ENCODE data around the gene NRIP1.

Gene NRIP1

DNA sequence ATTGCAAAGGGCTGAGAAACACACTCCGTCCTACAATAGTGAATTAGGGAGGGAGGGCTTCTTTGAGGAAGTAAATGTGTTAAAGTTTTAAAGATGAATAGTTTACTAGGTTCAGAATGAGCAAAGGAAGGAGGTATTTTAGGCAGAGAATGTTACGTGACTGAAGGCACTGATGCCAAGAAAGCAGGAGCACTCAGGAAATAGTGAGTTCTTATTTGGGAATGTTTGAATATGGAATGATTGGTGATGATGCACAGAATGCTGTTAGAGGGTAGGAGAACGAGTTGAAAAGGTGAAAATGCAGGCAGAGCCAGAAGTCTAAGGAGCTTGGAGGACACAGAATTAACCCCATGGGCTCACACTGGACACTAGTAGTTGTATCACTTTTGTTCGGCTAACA, 108.0 kb downstream of the NRIP1 start:
- no peak overlapping the region for H2AFZ ChIP-seq (ENCODE audit: insufficient read depth, low read length, poor library complexity)
- no peak overlapping the region for H2BK5ac ChIP-seq (ENCODE audit: low read depth, low read length, poor library complexity)
- H2AK5ac ChIP-seq (ENCODE audit: low read length), result no peak overlapping the region
- H3K9ac ChIP-seq (ENCODE audit: low read length), result no peak overlapping the region
- peaks cover 4% of the 10 kb centered on the region for H3K79me1 ChIP-seq (ENCODE audit: low read length)
- no peak overlapping the region for H3K4ac ChIP-seq (ENCODE audit: low read depth, low read length)
- no peaks in the 10 kb centered on the region for H3K79me2 ChIP-seq (ENCODE audit: control insufficient read depth, insufficient read depth, low read length, poor library complexity)
- H3K9me3 ChIP-seq (ENCODE audit: insufficient read depth, low read depth, low read length), result no peaks in the 10 kb centered on the region
- no peak overlapping the region for H3K23ac ChIP-seq (ENCODE audit: low read length)
- H4K8ac ChIP-seq (ENCODE audit: low read depth, low read length), result no peak overlapping the region
- H3K4me1 ChIP-seq (ENCODE audit: control insufficient read depth in 1 of 2, insufficient read depth in 2 of 2, low read length in 2 of 2), result peaks cover 4 to 13% of the 10 kb centered on the region in 2 experiments
- no CpG with 5 or more reads among the region's 4 CpGs for WGBS (ENCODE audit: extremely low coverage, insufficient coverage, insufficient read length)
- H4K91ac ChIP-seq (ENCODE audit: low read depth, low read length), result no peak overlapping the region
- no peaks in the 10 kb centered on the region for H3K27me3 ChIP-seq (ENCODE audit: insufficient read depth, low read length)
- H3K27ac ChIP-seq (ENCODE audit: low read depth, low read length), result no peak overlapping the region
- H3K4me3 ChIP-seq (ENCODE audit: low read depth, low read length), result no peak overlapping the region
- no peak overlapping the region for H3K18ac ChIP-seq (ENCODE audit: low read length)
- H2BK12ac ChIP-seq (ENCODE audit: low read length), result no peak overlapping the region
- H2BK120ac ChIP-seq (ENCODE audit: insufficient read depth, low read length, poor library complexity), result no peak overlapping the region
- DNase-seq, result peak; percentile 59 to 89
- no peaks in the 10 kb centered on the region for H3K36me3 ChIP-seq (ENCODE audit: control insufficient read depth in 1 of 2, insufficient read depth in 2 of 2, low read length in 2 of 2)
- no peak overlapping the region for H3K4me2 ChIP-seq (ENCODE audit: low read length)
- no peak overlapping the region for H4K12ac ChIP-seq (ENCODE audit: low read depth, low read length)
- no peak overlapping the region for H3K14ac ChIP-seq (ENCODE audit: low read length)

DNA sequence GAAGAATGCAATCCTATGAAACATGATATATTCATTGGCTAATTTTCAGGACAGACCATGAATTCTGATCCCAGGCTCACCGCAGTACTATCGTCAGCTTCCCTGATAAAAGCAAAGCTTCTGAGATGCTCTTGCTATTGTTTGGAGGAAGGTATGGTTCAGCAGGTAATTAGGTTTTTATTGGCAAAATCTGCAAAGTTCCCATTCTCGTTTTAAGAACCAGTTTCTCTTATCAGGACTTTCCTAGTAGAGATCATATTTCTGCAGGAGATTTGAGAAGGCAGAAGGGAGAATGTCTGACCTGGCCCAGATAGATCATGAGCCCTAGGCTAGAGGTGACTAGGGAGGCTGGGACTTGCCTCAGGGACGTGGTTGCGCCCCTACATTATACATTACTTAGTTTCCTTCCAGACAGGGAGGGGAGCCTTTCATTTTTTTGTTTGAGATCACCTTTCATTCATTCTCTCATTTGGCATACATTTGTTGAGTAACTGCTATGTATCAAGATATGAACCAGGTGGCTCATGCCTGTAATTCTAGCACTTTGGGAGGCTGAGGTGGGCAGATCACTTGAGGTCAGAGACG, 108.8 kb downstream of the NRIP1 start:
- H2BK12ac ChIP-seq (ENCODE audit: low read length), result peak overlapping the region; percentile 53
- peak; percentile 83 to 92 for DNase-seq
- H3K79me2 ChIP-seq (ENCODE audit: control insufficient read depth, insufficient read depth, low read length, poor library complexity), result no peaks in the 10 kb centered on the region
- H3K36me3 ChIP-seq (ENCODE audit: control insufficient read depth in 1 of 2, insufficient read depth in 2 of 2, low read length in 2 of 2), result no peaks in the 10 kb centered on the region
- H3K23ac ChIP-seq (ENCODE audit: low read length), result no peak overlapping the region
- no peak overlapping the region for H3K4me2 ChIP-seq (ENCODE audit: low read length)
- no peaks in the 10 kb centered on the region for H3K9me3 ChIP-seq (ENCODE audit: insufficient read depth, low read depth, low read length)
- no peak overlapping the region for H3K9ac ChIP-seq (ENCODE audit: low read length)
- H2BK120ac ChIP-seq (ENCODE audit: insufficient read depth, low read length, poor library complexity), result peak overlapping the region; percentile 48
- H3K18ac ChIP-seq (ENCODE audit: low read length), result no peak overlapping the region
- no peak overlapping the region for H2AFZ ChIP-seq (ENCODE audit: insufficient read depth, low read length, poor library complexity)
- H2BK5ac ChIP-seq (ENCODE audit: low read depth, low read length, poor library complexity), result no peak overlapping the region
- no peak overlapping the region for H4K91ac ChIP-seq (ENCODE audit: low read depth, low read length)
- H3K4me1 ChIP-seq (ENCODE audit: control insufficient read depth in 1 of 2, insufficient read depth in 2 of 2, low read length in 2 of 2), result peaks cover 4 to 13% of the 10 kb centered on the region in 2 experiments
- no peak overlapping the region for H3K14ac ChIP-seq (ENCODE audit: low read length)
- H4K12ac ChIP-seq (ENCODE audit: low read depth, low read length), result no peak overlapping the region
- no peak overlapping the region for H4K8ac ChIP-seq (ENCODE audit: low read depth, low read length)
- H2AK5ac ChIP-seq (ENCODE audit: low read length), result peak overlapping the region; percentile 87
- no peak overlapping the region for H3K4me3 ChIP-seq (ENCODE audit: low read depth, low read length)
- no peak overlapping the region for H3K4ac ChIP-seq (ENCODE audit: low read depth, low read length)
- H3K79me1 ChIP-seq (ENCODE audit: low read length), result peaks cover 4% of the 10 kb centered on the region
- peak overlapping the region; percentile 52 for H3K27ac ChIP-seq (ENCODE audit: low read depth, low read length)
- H3K27me3 ChIP-seq (ENCODE audit: insufficient read depth, low read length), result no peaks in the 10 kb centered on the region
- WGBS (ENCODE audit: extremely low coverage, insufficient coverage, insufficient read length), result no CpG with 5 or more reads among the region's 6 CpGs

DNA sequence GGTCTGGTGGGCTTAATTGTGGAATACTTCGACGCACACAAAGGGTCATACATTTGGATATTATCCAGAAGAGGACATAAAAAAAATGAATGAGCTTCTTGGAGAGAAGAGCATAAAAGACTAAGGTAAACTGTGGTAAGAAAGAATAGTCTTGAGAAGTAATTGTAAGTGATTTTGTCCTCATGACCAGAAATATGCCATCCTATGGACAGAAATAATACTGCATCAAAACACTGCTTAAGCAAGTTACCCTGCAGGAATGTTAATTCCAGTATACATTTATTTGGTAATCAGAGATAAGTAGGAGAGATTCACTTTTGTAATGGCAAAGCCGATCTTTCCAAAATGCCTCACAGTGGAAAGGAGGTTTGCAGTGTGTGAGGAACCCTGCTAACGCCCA, 111.9 kb downstream of the NRIP1 start:
- WGBS (ENCODE audit: extremely low coverage, insufficient coverage, insufficient read length), result no CpG with 5 or more reads among the region's 4 CpGs
- Histone ChIP-seq H2BK5ac (ENCODE audit: low read depth, low read length, poor library complexity) (no peak overlapping the region), H3K23ac (ENCODE audit: low read length) (no peak overlapping the region)

DNA sequence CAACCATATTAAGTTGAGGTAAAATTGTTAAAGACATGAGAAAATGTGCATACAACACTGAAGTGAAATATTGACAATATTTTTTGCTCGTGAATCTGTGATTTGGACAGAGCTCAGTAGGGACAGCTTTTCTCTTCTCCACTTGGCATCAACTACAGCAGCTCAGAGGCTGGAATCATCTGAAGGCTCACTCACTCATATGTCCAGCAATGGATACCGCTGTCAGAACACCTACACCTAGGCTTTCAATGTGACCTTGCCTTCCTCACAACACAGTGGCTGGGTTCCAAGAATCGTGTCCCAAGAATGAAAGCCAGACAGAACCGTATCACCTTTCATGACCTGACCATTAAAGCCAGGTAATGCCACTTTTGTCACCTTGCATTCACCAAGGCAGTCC, 115.2 kb downstream of the NRIP1 start:
- Histone ChIP-seq H2BK120ac (ENCODE audit: insufficient read depth, low read length, poor library complexity) (no peak overlapping the region), H4K91ac (ENCODE audit: low read depth, low read length) (no peak overlapping the region), H3K4me2 (ENCODE audit: low read length) (no peak overlapping the region), H3K4ac (ENCODE audit: low read depth, low read length) (no peak overlapping the region), H3K36me3 (ENCODE audit: control insufficient read depth in 1 of 2, insufficient read depth in 2 of 2, low read length in 2 of 2) (peaks cover 0 to 2% of the 10 kb centered on the region in 2 experiments), H3K14ac (ENCODE audit: low read length) (no peak overlapping the region), H3K27me3 (ENCODE audit: insufficient read depth, low read length) (no peaks in the 10 kb centered on the region), H3K4me1 (ENCODE audit: control insufficient read depth in 1 of 2, insufficient read depth in 2 of 2, low read length in 2 of 2) (peaks cover 0 to 2% of the 10 kb centered on the region in 2 experiments), H3K9me3 (ENCODE audit: insufficient read depth, low read depth, low read length) (no peaks in the 10 kb centered on the region), H3K9ac (ENCODE audit: low read length) (no peak overlapping the region), H2AK5ac (ENCODE audit: low read length) (no peak overlapping the region), H2AFZ (ENCODE audit: insufficient read depth, low read length, poor library complexity) (no peak overlapping the region), H3K79me1 (ENCODE audit: low read length) (peaks cover 2% of the 10 kb centered on the region), H2BK5ac (ENCODE audit: low read depth, low read length, poor library complexity) (no peak overlapping the region), H2BK12ac (ENCODE audit: low read length) (no peak overlapping the region), H4K8ac (ENCODE audit: low read depth, low read length) (no peak overlapping the region), H4K12ac (ENCODE audit: low read depth, low read length) (no peak overlapping the region), H3K79me2 (ENCODE audit: control insufficient read depth, insufficient read depth, low read length, poor library complexity) (no peaks in the 10 kb centered on the region), H3K27ac (ENCODE audit: low read depth, low read length) (no peak overlapping the region), H3K4me3 (ENCODE audit: low read depth, low read length) (no peak overlapping the region), H3K23ac (ENCODE audit: low read length) (no peak overlapping the region), H3K18ac (ENCODE audit: low read length) (no peak overlapping the region)
- DNase-seq, result no peak
- no CpG with 5 or more reads among the region's 4 CpGs for WGBS (ENCODE audit: extremely low coverage, insufficient coverage, insufficient read length)

More for the DNA sequence above, 111.9 kb downstream of the NRIP1 start:
- Histone ChIP-seq H3K4me1 (ENCODE audit: control insufficient read depth in 1 of 2, insufficient read depth in 2 of 2, low read length in 2 of 2) (peaks cover 2 to 8% of the 10 kb centered on the region in 2 experiments), H3K27me3 (ENCODE audit: insufficient read depth, low read length) (no peaks in the 10 kb centered on the region), H3K36me3 (ENCODE audit: control insufficient read depth in 1 of 2, insufficient read depth in 2 of 2, low read length in 2 of 2) (peaks cover 0 to 2% of the 10 kb centered on the region in 2 experiments), H4K91ac (ENCODE audit: low read depth, low read length) (no peak overlapping the region), H2BK12ac (ENCODE audit: low read length) (no peak overlapping the region), H3K9me3 (ENCODE audit: insufficient read depth, low read depth, low read length) (no peaks in the 10 kb centered on the region), H3K79me1 (ENCODE audit: low read length) (peaks cover 4% of the 10 kb centered on the region), H3K9ac (ENCODE audit: low read length) (no peak overlapping the region), H3K18ac (ENCODE audit: low read length) (no peak overlapping the region), H2BK120ac (ENCODE audit: insufficient read depth, low read length, poor library complexity) (no peak overlapping the region), H4K8ac (ENCODE audit: low read depth, low read length) (no peak overlapping the region), H4K12ac (ENCODE audit: low read depth, low read length) (no peak overlapping the region), H3K27ac (ENCODE audit: low read depth, low read length) (no peak overlapping the region), H3K14ac (ENCODE audit: low read length) (no peak overlapping the region), H3K4me2 (ENCODE audit: low read length) (no peak overlapping the region), H2AFZ (ENCODE audit: insufficient read depth, low read length, poor library complexity) (no peak overlapping the region), H3K4me3 (ENCODE audit: low read depth, low read length) (no peak overlapping the region), H2AK5ac (ENCODE audit: low read length) (no peak overlapping the region), H3K4ac (ENCODE audit: low read depth, low read length) (no peak overlapping the region), H3K79me2 (ENCODE audit: control insufficient read depth, insufficient read depth, low read length, poor library complexity) (no peaks in the 10 kb centered on the region)
- no peak for DNase-seq

All from trophoblast cell (in vitro differentiated cells and primary cell).